Astrocyte of the cerebellum (primary cell): ENCODE results near the gene CFTR.

Source experiments
- DNase-seq: peaks from one replicate; pipeline ENCODE4 v3.0.0-alpha.2; 2011; ENCODE audit warnings: low read depth
- H3K4me3 ChIP-seq: 2 replicates; pipeline ENCODE4 v1.5.1; 2011; ENCODE audit warnings: mild to moderate bottlenecking, low read depth, low read length, moderate library complexity
- in situ Hi-C: cut with HindIII; loops from 2 replicates; pipeline ENCODE4 v1.10.0; 2017; ENCODE audit warnings: low sequenced_read_pairs
- TF ChIP-seq, protein P1 (sequence below): IDR thresholded peaks from 2 replicates; pipeline ENCODE4 v1.5.1; 2012; ENCODE audit warnings: low read length, low read depth, moderate library complexity, mild to moderate bottlenecking; ENCODE audit errors: missing control alignments

CFTR gene

DNA sequence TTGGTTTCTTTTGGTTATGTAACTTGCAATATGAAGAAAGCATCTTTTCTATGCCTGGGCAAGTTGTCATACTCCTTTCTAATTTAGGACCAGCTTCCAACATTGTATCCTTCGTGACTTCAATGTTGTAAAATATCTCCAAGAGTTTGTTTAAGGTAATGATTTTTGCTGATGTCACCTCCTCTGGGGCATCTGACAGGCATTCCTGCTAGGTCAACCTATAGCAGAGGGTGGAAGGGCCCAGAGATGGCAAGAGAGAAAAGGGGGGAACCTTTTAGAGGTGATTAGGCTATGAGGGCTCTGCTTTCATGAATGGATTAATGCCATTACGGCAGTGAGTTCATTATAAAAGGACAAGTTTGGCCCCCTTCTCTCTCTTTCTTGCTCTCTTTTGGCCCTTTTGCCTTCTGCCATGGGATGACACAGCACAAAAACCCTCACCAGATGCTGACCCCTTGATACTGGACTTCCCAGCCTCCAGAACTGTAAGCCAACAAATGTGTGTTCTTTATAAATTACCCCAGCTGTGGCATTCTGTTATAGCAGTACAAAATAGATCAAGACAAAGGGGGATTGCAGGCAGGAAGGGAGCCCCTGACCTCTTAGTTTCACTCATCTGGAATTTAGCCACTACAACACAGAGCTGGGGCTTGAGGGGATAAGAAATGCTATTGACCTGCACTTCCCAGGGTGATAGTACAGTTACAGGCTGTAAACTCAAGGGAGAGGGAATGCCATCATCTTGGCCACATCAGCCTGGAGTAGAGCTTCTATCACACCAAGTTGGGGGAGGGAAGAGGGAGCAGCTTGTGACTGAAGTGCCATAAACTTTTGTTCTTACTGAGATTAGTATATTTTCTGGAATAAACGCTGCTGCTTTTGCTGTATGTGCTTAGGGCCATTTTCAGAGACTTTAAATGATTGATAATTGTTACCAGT is 195.9 kb downstream of the CFTR start:
- TF ChIP-seq, protein P1, sequence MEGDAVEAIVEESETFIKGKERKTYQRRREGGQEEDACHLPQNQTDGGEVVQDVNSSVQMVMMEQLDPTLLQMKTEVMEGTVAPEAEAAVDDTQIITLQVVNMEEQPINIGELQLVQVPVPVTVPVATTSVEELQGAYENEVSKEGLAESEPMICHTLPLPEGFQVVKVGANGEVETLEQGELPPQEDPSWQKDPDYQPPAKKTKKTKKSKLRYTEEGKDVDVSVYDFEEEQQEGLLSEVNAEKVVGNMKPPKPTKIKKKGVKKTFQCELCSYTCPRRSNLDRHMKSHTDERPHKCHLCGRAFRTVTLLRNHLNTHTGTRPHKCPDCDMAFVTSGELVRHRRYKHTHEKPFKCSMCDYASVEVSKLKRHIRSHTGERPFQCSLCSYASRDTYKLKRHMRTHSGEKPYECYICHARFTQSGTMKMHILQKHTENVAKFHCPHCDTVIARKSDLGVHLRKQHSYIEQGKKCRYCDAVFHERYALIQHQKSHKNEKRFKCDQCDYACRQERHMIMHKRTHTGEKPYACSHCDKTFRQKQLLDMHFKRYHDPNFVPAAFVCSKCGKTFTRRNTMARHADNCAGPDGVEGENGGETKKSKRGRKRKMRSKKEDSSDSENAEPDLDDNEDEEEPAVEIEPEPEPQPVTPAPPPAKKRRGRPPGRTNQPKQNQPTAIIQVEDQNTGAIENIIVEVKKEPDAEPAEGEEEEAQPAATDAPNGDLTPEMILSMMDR, result no peak

DNA sequence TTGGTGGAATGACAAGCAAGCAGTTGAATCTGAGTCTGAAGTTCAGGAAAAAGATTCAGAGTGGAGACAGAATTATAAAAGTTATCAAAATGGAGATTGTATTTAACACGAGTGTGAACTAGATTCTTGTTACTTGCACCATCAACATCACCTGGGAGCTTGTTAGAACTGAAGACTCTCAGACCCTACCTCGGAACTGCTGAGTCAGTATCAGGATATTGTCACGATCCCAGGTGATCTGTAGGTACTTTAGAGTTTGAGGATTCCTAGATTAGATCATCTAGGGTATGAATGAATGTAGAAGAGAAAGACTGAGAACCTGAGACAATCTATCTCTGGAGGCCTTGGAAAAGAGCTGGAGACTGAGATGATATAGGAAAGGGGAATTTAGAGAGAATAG is 199.3 kb downstream of the CFTR start:
- in situ Hi-C loops, result no loop called here
- no peak overlapping the region for H3K4me3 ChIP-seq
- TF ChIP-seq, protein P1, result no peak
- DNase-seq, result no peak

More for the DNA sequence above, 195.9 kb downstream of the CFTR start:
- in situ Hi-C loops, result no loop called here
- no peak for DNase-seq
- H3K4me3 ChIP-seq, result no peak overlapping the region

DNA sequence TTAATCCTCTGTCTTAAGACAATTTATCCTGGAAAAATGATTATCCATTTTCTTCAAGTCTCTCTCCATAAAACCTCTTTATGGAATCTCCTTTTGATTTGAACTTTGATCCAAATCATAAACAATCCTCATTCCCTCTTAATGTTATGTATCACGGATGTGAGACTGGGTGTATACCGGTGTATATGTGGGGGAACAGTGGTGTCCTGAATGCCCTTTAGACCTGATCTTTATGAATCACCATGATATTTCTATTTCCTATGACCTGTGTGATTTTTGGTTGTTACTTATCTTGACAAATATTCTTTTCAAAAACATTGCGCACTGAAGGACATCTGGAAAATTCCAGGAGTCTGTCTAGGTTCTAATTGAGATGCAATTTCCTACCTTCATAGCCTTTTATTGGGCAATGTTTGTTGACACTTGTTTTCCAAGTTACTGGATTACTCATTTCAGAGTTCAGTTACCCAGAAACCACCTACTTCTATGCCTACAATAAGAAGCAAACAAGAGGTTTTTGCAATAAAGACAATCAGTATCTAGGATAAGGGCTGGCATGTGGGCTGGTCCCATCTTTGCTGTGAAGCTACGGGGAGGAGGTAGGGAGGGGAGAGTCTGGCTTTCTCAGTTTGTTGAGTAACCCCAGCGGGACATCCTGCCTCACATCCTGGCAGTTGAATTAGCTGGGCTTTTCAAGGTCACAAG is 203.0 kb downstream of the CFTR start:
- TF ChIP-seq, protein P1, result no peak
- in situ Hi-C loops, result no loop called here
- no peak for DNase-seq
- no peak overlapping the region for H3K4me3 ChIP-seq

DNA sequence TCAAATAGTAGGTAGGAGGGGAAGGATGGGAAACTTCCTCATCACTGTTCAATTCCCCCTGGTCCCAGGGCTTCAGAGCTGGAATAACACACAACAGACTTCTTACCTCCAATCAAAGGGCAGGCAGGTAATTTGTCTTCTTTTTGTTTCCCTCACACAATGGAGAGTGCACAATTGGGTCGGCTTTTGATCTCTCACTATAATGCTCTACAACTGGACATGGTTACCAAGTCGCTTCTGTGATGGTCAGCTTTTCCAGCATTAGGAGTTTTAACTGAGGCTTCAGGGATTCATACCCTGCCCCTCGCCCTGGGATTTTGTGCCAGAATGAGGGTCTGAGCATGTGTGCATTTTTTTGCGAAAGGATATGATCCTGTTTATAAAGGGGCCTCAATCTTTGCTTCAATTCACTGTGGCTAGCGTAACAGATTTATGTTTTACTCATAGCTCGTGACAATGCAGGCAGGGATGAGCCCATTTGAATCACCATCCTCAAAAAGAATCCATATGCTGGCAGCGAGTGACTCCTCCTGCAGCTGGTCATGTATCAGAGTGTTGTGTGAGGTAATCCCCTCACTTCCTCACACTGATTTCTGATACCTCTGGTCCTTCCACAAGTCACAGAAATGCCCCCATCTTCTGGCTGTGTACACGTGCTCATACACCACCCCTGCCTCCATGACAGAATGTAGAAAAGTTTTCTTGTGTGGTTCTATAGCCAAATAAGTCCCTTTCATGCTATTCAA is 203.8 kb downstream of the CFTR start:
- H3K4me3 ChIP-seq, result no peak overlapping the region
- in situ Hi-C loops, result no loop called here
- DNase-seq, result no peak
- TF ChIP-seq, protein P1, result no peak

DNA sequence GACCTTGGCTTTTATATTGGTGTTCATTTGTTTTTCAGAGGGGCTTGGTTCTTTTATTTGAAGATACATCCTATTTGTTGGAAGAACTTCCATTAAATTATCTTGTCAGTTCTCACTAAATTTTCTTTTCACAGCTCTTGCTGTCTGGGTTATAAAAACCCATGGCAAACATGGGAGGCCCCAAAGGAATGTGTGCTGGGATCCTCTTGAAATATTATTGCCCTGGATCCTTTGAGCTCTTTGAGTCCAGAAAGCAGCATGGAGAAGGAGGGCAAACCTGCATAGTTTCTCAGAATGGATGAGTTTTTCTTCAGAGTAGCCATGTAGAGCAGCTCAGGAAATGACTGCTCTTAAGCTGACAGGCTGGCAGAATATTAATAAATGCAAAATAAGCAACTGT is 206.0 kb downstream of the CFTR start:
- no peak overlapping the region for H3K4me3 ChIP-seq
- in situ Hi-C loops, result no loop called here
- TF ChIP-seq, protein P1, result no peak
- DNase-seq, result no peak

DNA sequence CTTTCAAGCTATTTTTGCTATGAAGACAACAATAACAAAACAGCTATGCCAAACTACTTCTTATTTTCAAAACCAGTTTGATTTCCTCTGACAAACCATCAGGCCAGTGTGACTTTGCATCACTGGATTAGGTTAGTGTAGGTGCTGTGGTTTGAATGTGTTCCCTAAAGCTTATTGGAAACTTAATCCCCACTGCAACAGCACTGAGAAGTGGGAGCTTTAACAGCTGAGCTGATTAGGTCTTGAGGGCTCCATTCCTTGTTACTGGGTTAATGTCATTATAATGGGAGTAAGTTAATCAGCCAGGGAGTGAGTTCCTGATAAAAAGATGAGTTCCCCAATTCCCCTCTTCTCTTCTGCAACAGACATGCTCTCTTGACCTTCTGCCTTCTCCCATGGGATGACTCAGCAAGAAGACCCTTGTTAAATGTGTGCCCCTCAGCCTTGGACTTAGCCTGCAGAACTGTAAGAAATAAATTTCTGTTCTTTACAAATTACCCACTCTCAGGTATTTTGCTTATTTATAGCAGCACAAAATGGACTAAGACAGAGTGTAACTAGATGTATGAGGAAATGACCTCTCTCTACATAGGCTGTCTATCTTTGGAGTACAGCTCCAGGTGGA is 206.6 kb downstream of the CFTR start:
- TF ChIP-seq, protein P1, result no peak
- in situ Hi-C loops, result no loop called here
- DNase-seq, result no peak
- H3K4me3 ChIP-seq, result no peak overlapping the region
